GM08714 (cell line): ENCODE measurements around the gene LTB.
"Not testable (repeated sequence)": the region's sequence is repeated elsewhere in the genome, so short reads cannot be mapped to it uniquely, and the experiment has no call there.

Experiments
- H3K4me3 ChIP-seq: fragments of 200-500 bp; sonication (Bioruptor generic); 2 replicates; pipeline ENCODE4 v1.5.1; 2014; ENCODE audit warnings: mild to moderate bottlenecking, low read length, inconsistent platforms
- ZNF274 ChIP-seq: IDR thresholded peaks from 2 replicates; pipeline ENCODE4 v1.6.1; 2012; ENCODE audit warnings: mild to moderate bottlenecking, low read depth, low read length

LTB gene

DNA sequence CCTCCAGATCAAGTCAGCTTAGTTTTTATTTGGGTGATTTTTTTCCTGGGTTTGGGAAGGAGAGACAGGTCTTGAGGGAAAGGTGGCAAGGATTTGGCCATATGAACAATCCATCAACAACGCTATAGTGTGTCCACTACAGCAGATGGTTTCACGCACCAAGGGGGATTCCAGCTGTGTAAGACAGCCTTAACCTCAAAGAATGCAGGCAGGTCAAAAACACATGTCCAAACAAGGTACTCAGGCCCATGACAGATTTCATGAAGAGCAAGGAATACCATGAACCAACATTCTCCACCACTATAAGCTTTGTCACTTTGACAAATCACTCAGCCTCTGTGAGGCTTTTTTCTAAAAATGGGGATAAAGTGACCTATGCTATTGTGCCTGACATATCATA lies 34.8 kb upstream of the LTB start:
- no peak for TF ChIP-seq ZNF274
- H3K4me3 ChIP-seq: no peak overlapping the region

GRCh38 chr6:31615748-31616147 lies 33.5 kb upstream of the LTB start:
- H3K4me3 ChIP-seq: peak overlapping the region; percentile 38; the same call in 1 of the 2 replicates
- TF ChIP-seq ZNF274: no peak

GRCh38 chr6:31614684-31615578 lies 32.7 kb upstream of the LTB start, which contains the start of gene AIF1:
AIF1 (plus strand) TSS chr6:31615234; CDS start chr6:31615330, 96 bp downstream.
- TF ChIP-seq ZNF274: no peak
- peak within 1 kb of the TSS; percentile 38; the same call in 1 of the 2 replicates for H3K4me3 ChIP-seq

DNA sequence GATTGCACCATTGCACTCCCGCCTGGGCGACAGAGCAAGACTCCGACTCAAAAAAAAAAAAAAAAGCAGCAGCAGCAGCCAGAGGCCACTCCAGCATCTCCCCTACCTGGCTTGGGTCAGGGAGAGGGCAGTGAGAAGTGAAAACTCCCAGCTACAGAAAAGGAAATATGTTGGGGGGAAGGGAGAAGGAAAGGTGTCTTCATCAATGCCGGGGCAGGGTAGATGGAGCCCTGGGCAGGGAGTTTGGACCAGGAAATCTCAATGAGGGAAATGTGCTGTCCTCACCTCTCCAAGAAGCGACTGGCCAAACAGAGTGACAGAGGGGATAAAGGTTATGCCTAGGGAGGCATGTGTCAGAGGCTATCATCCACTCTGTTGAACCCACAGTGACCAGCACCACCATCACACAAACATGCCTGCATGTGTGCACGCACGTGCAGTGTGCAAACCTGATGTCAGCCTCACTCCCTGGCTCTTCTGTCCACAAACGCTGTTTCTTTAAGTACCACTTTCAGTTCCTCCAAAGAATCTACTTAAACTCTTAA lies 31.9 kb upstream of the LTB start:
- no peak for TF ChIP-seq ZNF274

GRCh38 chr6:31610968-31611367 lies 28.7 kb upstream of the LTB start:
- no peak overlapping the region for H3K4me3 ChIP-seq
- no peak for TF ChIP-seq ZNF274

More for the DNA sequence above, 31.9 kb upstream of the LTB start:
- H3K4me3 ChIP-seq: no peak overlapping the region

- no peak for TF ChIP-seq ZNF274
- H3K4me3 ChIP-seq: no peak overlapping the region
Measured at GRCh38 chr6:31609519-31610406, 27.5 kb upstream of the LTB start.

GRCh38 chr6:31607317-31607716 lies 25.1 kb upstream of the LTB start:
- TF ChIP-seq ZNF274: no peak
- no peak overlapping the region for H3K4me3 ChIP-seq

GRCh38 chr6:31597006-31597405 lies 14.8 kb upstream of the LTB start:
- no peak overlapping the region for H3K4me3 ChIP-seq
- no peak for TF ChIP-seq ZNF274

DNA sequence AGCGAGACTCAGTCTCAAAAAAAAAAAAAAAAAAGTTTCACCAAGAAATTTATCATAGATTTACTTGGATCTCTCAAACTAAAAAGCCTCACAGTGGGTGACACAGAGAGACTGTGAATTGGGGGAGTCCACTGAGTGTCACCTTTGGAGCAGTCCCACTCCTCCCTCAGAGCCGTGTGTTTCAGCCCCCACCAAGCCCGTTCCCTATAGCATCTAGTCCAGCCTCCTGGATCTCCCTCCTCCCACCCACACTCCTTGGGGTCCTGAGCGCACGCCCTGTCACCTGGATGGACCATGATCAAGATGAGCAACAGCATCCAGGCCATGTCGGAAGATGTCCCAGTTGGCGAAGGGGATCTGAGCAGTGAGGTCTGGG lies 10.2 kb upstream of the LTB start:
- H3K4me3 ChIP-seq: no peak overlapping the region; the same call in 1 of the 2 replicates
- TF ChIP-seq ZNF274: no peak

GRCh38 chr6:31590691-31591090 lies 8.5 kb upstream of the LTB start:
- not testable (repeated sequence) for H3K4me3 ChIP-seq

DNA sequence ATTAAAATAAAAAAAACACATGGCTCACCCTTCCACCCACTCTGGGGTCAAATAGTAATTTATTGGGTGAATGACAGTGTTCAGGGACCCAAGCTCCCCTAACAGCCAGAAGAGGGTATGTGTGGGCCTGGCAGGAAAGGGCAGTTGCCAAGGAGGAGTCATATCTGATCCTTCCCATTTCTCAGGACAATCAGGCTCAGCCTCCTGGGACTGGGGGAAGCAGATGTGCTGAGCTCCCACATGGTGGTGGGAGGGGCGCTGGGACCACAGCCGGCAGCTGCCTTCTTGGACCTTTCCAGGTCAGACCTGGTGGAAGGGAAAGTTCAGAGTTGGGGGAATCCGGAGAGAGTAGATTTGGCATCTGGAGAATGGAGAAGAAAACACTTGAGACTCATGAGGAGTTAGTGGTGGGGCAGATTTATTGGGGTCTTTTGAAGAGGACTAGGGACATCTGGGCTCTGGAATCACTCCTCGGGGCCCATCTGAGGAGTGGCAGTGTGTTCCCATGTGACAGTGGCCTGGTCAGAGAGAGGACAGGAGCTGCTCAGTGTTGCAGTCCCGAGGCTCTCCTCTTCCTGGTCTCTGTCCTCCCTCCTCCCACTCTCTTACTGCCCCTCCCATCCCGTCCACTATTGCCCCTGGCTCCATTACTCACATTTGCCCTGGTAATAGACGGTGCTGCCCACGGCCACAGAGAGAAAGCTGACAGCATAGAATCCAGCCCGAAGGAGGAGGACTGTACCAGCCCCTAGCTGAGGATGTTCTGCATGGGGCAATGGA lies 6.8 kb upstream of the LTB start:
- TF ChIP-seq ZNF274: no peak
- no peak overlapping the region for H3K4me3 ChIP-seq

DNA sequence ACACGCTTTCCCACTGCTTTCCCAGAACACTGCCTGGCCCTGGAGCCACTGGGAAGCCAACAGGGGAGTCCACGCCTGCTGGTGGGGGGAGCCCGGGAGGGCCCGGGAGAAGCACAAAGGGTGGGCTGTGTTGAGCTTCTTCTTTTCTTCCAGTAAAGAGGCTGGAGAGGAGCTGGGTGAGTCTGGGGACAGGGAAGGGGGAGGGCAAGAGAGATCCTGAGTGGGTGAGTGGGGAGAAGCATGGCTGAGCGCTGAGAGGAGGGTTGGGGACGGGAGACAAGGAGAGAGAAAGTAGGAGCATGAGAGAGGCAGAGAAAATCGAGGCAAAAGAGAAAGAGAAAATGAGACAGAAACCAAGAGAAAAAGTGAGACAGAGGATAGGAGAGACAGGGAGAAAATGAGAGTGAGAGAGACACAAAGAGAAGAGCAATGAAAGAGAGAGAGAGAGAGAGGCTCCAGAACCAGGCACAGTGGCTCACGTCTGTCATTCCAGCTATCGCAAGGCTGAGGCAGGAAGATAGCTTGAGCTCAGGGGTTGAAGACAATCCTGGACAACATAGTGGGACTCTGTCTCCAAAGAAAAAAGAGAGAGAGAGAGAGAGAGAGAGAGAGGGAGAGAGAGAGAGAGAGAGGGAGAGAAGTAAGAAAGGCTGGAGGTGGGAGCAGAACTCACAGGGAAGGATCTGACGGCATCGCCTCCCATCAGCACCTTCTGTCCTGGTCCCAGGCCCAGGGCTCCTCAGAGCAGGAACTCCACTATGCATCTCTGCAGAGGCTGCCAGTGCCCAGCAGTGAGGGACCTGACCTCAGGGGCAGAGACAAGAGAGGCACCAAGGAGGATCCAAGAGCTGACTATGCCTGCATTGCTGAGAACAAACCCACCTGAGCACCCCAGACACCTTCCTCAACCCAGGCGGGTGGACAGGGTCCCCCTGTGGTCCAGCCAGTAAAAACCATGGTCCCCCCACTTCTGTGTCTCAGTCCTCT lies 5.9 kb upstream of the LTB start:
- peak overlapping the region; percentile 40; the same call in 1 of the 2 replicates for H3K4me3 ChIP-seq
- TF ChIP-seq ZNF274: no peak
